Measurements from ENCODE around the gene SHISA3. TPM values are rescaled to one million over a fixed set of nuclear protein-coding genes. Genes with fewer than 3 reads are reported as not detected.

Gene SHISA3
- total RNA-seq, 1 experiment from 2014 or later, result not detected

DNA sequence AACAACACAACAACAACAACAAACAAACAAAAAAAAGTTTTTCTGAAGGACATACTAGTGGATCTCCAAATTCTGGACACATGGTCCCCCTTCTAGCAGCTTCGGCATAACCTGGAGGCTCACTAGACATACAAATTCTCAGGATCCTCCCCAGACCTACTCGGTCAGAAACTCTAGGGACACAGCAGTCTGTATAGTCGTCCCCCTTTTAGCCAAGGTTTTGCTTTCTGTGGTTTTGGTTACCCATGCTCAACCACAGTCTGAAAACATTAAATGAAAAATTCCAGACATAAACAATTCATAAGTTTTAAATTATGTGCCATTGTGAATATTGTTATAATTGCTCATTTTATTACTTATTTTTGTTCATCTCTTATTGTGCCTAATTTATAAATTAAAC, 45.2 kb upstream of the SHISA3 start:
- Mint-ChIP-seq H3K4me1 (ENCODE audit: low read depth, unreplicated experiment) (no peaks in the 10 kb centered on the region), H3K9me3 (ENCODE audit: low read depth, unreplicated experiment) (no peaks in the 10 kb centered on the region)

DNA sequence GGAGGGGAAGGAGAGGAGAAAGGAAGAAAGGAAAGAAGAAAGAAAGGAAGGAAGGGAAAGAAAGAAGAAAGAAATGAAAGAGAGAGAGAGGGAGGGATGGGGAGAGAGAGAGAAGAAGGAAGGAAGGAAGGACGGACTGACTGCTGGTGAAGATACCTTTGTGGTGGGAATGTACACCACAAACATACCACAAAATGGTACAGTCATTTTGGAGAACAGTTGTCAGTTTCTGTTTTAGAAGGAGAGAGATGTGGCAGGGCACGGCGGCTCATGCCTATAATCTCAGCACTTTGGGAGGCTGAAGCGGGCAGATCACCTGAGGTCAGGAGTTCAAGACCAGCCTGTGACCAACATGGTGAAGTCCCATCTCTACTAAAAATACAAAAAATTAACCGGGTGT, 40.0 kb upstream of the SHISA3 start:
- no peaks in the 10 kb centered on the region for H3K36me3 Mint-ChIP-seq (ENCODE audit: insufficient read depth, unreplicated experiment)
- H3K4me1 Mint-ChIP-seq (ENCODE audit: low read depth, unreplicated experiment), result no peaks in the 10 kb centered on the region
- no TSS peak for BruUV-seq (replicated peaks)
- intact Hi-C loops (cut with micrococcal nuclease; ENCODE audit: unreplicated experiment), result no loop called here
- H3K27ac Mint-ChIP-seq (ENCODE audit: unreplicated experiment), result no peak overlapping the region
- H3K4me3 Mint-ChIP-seq (ENCODE audit: low read depth, unreplicated experiment), result no peak overlapping the region
- peaks cover 48% of the 10 kb centered on the region for H3K27me3 Mint-ChIP-seq (ENCODE audit: unreplicated experiment)
- CTCF ChIA-PET, result no interaction called here
- peaks cover 3% of the 10 kb centered on the region for H3K9me3 Mint-ChIP-seq (ENCODE audit: low read depth, unreplicated experiment)
- TF ChIP-seq, protein P1, sequence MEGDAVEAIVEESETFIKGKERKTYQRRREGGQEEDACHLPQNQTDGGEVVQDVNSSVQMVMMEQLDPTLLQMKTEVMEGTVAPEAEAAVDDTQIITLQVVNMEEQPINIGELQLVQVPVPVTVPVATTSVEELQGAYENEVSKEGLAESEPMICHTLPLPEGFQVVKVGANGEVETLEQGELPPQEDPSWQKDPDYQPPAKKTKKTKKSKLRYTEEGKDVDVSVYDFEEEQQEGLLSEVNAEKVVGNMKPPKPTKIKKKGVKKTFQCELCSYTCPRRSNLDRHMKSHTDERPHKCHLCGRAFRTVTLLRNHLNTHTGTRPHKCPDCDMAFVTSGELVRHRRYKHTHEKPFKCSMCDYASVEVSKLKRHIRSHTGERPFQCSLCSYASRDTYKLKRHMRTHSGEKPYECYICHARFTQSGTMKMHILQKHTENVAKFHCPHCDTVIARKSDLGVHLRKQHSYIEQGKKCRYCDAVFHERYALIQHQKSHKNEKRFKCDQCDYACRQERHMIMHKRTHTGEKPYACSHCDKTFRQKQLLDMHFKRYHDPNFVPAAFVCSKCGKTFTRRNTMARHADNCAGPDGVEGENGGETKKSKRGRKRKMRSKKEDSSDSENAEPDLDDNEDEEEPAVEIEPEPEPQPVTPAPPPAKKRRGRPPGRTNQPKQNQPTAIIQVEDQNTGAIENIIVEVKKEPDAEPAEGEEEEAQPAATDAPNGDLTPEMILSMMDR (IDR thresholded peaks at IDR 0.05; ENCODE audit: unreplicated experiment), result no peak
- no peak for DNase-seq

More for the DNA sequence above, 45.2 kb upstream of the SHISA3 start:
- TF ChIP-seq, protein P1 (IDR thresholded peaks at IDR 0.05; ENCODE audit: unreplicated experiment), result no peak
- BruUV-seq (replicated peaks), result no TSS peak
- no peak for DNase-seq
- Mint-ChIP-seq H3K27me3 (ENCODE audit: unreplicated experiment) (peaks cover 32% of the 10 kb centered on the region), H3K36me3 (ENCODE audit: insufficient read depth, unreplicated experiment) (no peaks in the 10 kb centered on the region), H3K27ac (ENCODE audit: unreplicated experiment) (no peak overlapping the region), H3K4me3 (ENCODE audit: low read depth, unreplicated experiment) (no peak overlapping the region)
- intact Hi-C loops (cut with micrococcal nuclease; ENCODE audit: unreplicated experiment), result no loop called here
- CTCF ChIA-PET, result no interaction called here

DNA sequence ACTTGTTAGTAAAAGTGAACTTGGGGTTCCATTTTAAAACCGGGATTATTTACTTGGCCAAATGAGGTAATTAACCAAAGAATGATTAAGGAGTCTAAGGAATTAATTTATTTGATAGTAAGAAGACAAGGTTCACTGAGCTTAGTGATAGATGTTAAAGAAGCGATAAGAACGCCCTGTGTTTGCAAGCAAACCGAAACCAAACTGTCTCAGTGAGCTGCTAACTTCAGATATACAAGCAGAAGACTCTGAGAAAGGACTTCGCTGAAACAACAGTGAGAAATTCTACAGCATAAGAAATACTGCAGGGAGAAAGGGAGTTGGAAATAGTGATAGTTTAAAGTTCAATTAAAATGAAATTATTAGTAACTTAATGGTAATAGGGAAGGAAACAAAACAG, 37.6 kb upstream of the SHISA3 start:
- intact Hi-C loops (cut with micrococcal nuclease; ENCODE audit: unreplicated experiment), result no loop called here
- no peak overlapping the region for H3K27ac Mint-ChIP-seq (ENCODE audit: unreplicated experiment)
- H3K4me3 Mint-ChIP-seq (ENCODE audit: low read depth, unreplicated experiment), result no peak overlapping the region
- BruUV-seq (replicated peaks), result no TSS peak
- CTCF ChIA-PET, result no interaction called here
- peaks cover 3% of the 10 kb centered on the region for H3K9me3 Mint-ChIP-seq (ENCODE audit: low read depth, unreplicated experiment)
- TF ChIP-seq, protein P1 (IDR thresholded peaks at IDR 0.05; ENCODE audit: unreplicated experiment), result no peak
- no peaks in the 10 kb centered on the region for H3K4me1 Mint-ChIP-seq (ENCODE audit: low read depth, unreplicated experiment)
- no peak for DNase-seq
- peaks cover 37% of the 10 kb centered on the region for H3K27me3 Mint-ChIP-seq (ENCODE audit: unreplicated experiment)
- no peaks in the 10 kb centered on the region for H3K36me3 Mint-ChIP-seq (ENCODE audit: insufficient read depth, unreplicated experiment)

DNA sequence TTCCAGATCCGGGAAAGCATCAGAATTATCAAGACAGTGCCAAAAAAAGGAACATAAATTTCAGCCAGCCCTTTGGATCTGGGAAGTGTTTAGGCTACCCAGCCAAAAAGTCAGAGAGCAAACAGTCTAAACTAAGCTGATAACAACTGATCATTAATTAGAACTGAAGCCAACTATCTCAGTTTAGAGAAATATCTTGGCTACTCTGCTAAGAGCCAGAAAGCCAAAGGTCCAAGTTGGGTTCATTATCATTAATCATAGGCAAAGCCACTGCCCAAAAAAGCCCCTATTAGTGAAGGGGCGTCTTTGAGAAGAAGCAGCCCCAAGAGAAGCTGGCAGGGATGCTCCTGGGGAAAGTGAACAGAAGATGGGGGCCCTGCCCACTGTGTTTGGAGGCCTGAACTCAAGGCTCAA, 37.0 kb upstream of the SHISA3 start:
- DNase-seq, result no peak
- TF ChIP-seq, protein P1 (IDR thresholded peaks at IDR 0.05; ENCODE audit: unreplicated experiment), result no peak
- no TSS peak for BruUV-seq (replicated peaks)
- Mint-ChIP-seq H3K4me3 (ENCODE audit: low read depth, unreplicated experiment) (no peak overlapping the region), H3K27ac (ENCODE audit: unreplicated experiment) (no peak overlapping the region), H3K27me3 (ENCODE audit: unreplicated experiment) (peaks cover 33% of the 10 kb centered on the region), H3K4me1 (ENCODE audit: low read depth, unreplicated experiment) (no peaks in the 10 kb centered on the region), H3K9me3 (ENCODE audit: low read depth, unreplicated experiment) (peaks cover 3% of the 10 kb centered on the region), H3K36me3 (ENCODE audit: insufficient read depth, unreplicated experiment) (no peaks in the 10 kb centered on the region)
- intact Hi-C loops (cut with micrococcal nuclease; ENCODE audit: unreplicated experiment), result no loop called here
- CTCF ChIA-PET, result no interaction called here

All from Calu3 (cell line).